Muscle layer of duodenum (tissue), 2 donors: ENCODE measurements around the gene RASGRF1.

Experiments used
- H3K27ac ChIP-seq: one replicate; pipeline ENCODE4 v1.7.0; 2013; ENCODE audit warnings: mild to moderate bottlenecking, low read length
- H3K27me3 ChIP-seq: one replicate; pipeline ENCODE4 v1.7.0; 2013; ENCODE audit warnings: low read depth, mild to moderate bottlenecking, control low read depth, low read length
- H3K36me3 ChIP-seq, 2 donors: one replicate each; pipeline ENCODE4 v1.7.0; 2013; ENCODE audit warnings: low read length in 2 of 2, control low read depth in 1 of 2, mild to moderate bottlenecking in 1 of 2; ENCODE audit not compliant: insufficient read depth in 2 of 2, control insufficient read depth in 1 of 2
- H3K4me1 ChIP-seq, 2 donors: one replicate each; pipeline ENCODE4 v1.7.0; 2013; ENCODE audit warnings: low read length in 2 of 2, mild to moderate bottlenecking in 2 of 2, control low read depth in 1 of 2, moderate library complexity in 1 of 2; ENCODE audit not compliant: insufficient read depth in 2 of 2, control insufficient read depth in 1 of 2
- H3K4me3 ChIP-seq, 2 donors: one replicate each; pipeline ENCODE4 v1.7.0; 2013; ENCODE audit warnings: low read length in 2 of 2, low read depth in 1 of 2, mild to moderate bottlenecking in 1 of 2
- H3K9me3 ChIP-seq, 2 donors: one replicate each; pipeline ENCODE4 v1.7.0; 2013; ENCODE audit warnings: low read length in 2 of 2, control low read depth in 1 of 2, mild to moderate bottlenecking in 1 of 2; ENCODE audit not compliant: control insufficient read depth in 1 of 2
- donor health status: healthy.

RASGRF1 gene

GRCh38 chr15:79065361-79065705 lies 25.2 kb downstream of the RASGRF1 start:
- Histone ChIP-seq H3K27me3 (no peaks in the 10 kb centered on the region), H3K27ac (no peak overlapping the region), H3K9me3 (no peaks in the 10 kb centered on the region), H3K4me1 (no peaks in the 10 kb centered on the region), H3K4me3 (no peak overlapping the region), H3K36me3 (no peaks in the 10 kb centered on the region)

GRCh38 chr15:79064496-79064895 lies 26.1 kb downstream of the RASGRF1 start:
- Histone ChIP-seq H3K36me3 (no peaks in the 10 kb centered on the region), H3K9me3 (no peaks in the 10 kb centered on the region), H3K4me3 (no peak overlapping the region), H3K27me3 (no peaks in the 10 kb centered on the region), H3K4me1 (no peaks in the 10 kb centered on the region), H3K27ac (no peak overlapping the region)

- Histone ChIP-seq H3K9me3 (no peaks in the 10 kb centered on the region), H3K27me3 (no peaks in the 10 kb centered on the region), H3K4me1 (no peaks in the 10 kb centered on the region), H3K27ac (no peak overlapping the region), H3K4me3 (no peak overlapping the region), H3K36me3 (no peaks in the 10 kb centered on the region)
Observed at GRCh38 chr15:79060175-79060574, 30.4 kb downstream of the RASGRF1 start.

- H3K27me3 ChIP-seq: no peaks in the 10 kb centered on the region
- no peaks in the 10 kb centered on the region for H3K9me3 ChIP-seq
- H3K4me3 ChIP-seq: no peak overlapping the region
- no peaks in the 10 kb centered on the region for H3K36me3 ChIP-seq
- no peaks in the 10 kb centered on the region for H3K4me1 ChIP-seq
- H3K27ac ChIP-seq: no peak overlapping the region
Observed at GRCh38 chr15:79059081-79059572, 31.5 kb downstream of the RASGRF1 start.

GRCh38 chr15:79058260-79058850 lies 32.2 kb downstream of the RASGRF1 start:
- no peaks in the 10 kb centered on the region for H3K36me3 ChIP-seq
- no peak overlapping the region for H3K4me3 ChIP-seq
- H3K27me3 ChIP-seq: no peaks in the 10 kb centered on the region
- H3K9me3 ChIP-seq: no peaks in the 10 kb centered on the region
- H3K4me1 ChIP-seq: no peaks in the 10 kb centered on the region
- no peak overlapping the region for H3K27ac ChIP-seq

- Histone ChIP-seq H3K4me1 (no peaks in the 10 kb centered on the region), H3K27me3 (no peaks in the 10 kb centered on the region), H3K36me3 (no peaks in the 10 kb centered on the region), H3K9me3 (no peaks in the 10 kb centered on the region), H3K27ac (no peak overlapping the region), H3K4me3 (no peak overlapping the region)
Observed at GRCh38 chr15:79057050-79057449, 33.5 kb downstream of the RASGRF1 start.

GRCh38 chr15:79054350-79054749 lies 36.2 kb downstream of the RASGRF1 start:
- Histone ChIP-seq H3K36me3 (no peaks in the 10 kb centered on the region), H3K4me3 (no peak overlapping the region), H3K4me1 (no peaks in the 10 kb centered on the region), H3K27me3 (no peaks in the 10 kb centered on the region), H3K9me3 (no peaks in the 10 kb centered on the region), H3K27ac (no peak overlapping the region)

GRCh38 chr15:79053894-79054293 lies 36.7 kb downstream of the RASGRF1 start:
- Histone ChIP-seq H3K27ac (no peak overlapping the region), H3K36me3 (no peaks in the 10 kb centered on the region)

GRCh38 chr15:79051941-79052731 lies 38.4 kb downstream of the RASGRF1 start:
- H3K4me1 ChIP-seq: no peaks in the 10 kb centered on the region
- no peak overlapping the region for H3K27ac ChIP-seq
- H3K9me3 ChIP-seq: no peaks in the 10 kb centered on the region
- no peaks in the 10 kb centered on the region for H3K27me3 ChIP-seq
- no peaks in the 10 kb centered on the region for H3K36me3 ChIP-seq
- no peak overlapping the region for H3K4me3 ChIP-seq

More at GRCh38 chr15:79053894-79054293, 36.7 kb downstream of the RASGRF1 start:
- Histone ChIP-seq H3K9me3 (no peaks in the 10 kb centered on the region), H3K27me3 (no peaks in the 10 kb centered on the region), H3K4me3 (no peak overlapping the region), H3K4me1 (no peaks in the 10 kb centered on the region)

- Histone ChIP-seq H3K4me1 (no peaks in the 10 kb centered on the region), H3K36me3 (no peaks in the 10 kb centered on the region), H3K9me3 (no peaks in the 10 kb centered on the region), H3K27me3 (no peaks in the 10 kb centered on the region), H3K4me3 (no peak overlapping the region), H3K27ac (no peak overlapping the region)
Observed at GRCh38 chr15:79051029-79051428, 39.6 kb downstream of the RASGRF1 start.

GRCh38 chr15:79050341-79050740 lies 40.2 kb downstream of the RASGRF1 start:
- no peak overlapping the region for H3K27ac ChIP-seq
- H3K36me3 ChIP-seq: no peaks in the 10 kb centered on the region
- no peak overlapping the region for H3K4me3 ChIP-seq
- H3K4me1 ChIP-seq: no peaks in the 10 kb centered on the region
- H3K9me3 ChIP-seq: no peaks in the 10 kb centered on the region
- H3K27me3 ChIP-seq: no peaks in the 10 kb centered on the region
